ENCODE measurements around the gene APOBEC3C.
"Not testable (repeated sequence)": the region's sequence is repeated elsewhere in the genome, so short reads cannot be mapped to it uniquely, and the experiment has no call there.

The APOBEC3C gene

DNA sequence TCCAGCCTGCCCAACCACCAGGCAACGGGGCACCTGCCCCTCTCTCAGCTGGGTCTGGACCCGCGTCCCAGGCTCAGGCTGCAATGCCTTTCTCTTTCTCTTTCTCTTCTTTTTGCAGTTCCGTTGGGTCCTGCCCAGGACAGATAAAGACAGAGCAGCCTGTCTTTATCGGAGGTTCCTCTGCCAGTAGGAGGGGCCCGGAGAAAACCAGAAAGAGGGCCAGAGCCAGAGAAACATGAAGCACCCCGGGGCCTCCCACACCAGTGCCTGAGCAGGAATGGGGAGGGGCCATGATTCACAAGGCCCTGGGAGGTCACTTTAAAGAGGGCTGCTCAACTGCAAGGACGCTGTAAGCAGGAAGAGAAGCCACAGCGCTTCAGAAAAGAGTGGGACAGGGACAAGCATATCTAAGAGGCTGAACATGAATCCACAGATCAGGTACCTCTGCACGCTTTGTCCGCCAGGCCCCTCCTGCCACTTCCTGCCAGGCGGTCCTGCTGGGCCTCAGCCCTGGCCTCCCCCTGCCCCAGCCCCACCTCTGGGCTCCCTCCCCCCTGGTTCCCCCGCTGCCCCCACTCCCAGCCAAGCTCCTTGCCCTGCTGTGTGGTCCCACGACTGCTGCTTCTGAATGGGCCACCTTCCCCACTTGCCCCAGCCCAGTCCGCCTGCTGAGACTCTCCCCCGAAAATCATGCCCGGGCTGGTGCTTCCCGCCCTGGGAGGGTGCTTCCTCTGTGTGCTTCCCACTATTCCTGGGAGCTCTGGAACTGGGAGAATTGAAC, at the start of gene APOBEC3C:
Gene APOBEC3C (plus strand): TSS at position 316 of the 781 bp plus-strand sequence. CDS start 106 bp downstream, at position 422.
- in situ Hi-C loops (cut with MboI; ENCODE audit: low sequenced_read_pairs), result loop anchor here (25.0 kb wide), 1 partner anchor 298 kb away; the partner anchor contains the start of gene RPL3

DNA sequence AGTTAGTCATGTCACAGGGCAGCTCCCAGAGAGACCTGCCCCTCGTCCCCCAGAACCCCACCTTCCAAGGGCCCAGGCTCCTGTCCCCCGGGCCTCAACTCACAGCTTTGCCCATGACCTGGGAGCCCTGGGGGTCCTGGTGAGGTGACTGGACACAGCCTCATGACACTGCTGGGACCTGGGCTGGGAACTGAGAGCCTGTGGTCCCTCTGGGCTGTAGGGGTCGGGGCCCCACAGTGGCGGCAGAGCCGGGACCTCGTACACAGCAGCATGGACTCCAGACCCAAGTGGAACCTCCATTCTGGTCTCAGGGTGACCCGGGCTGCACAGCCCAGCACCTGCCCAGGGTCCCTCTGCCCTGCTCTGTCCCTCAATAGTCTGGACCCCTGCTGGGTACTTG, 49.8 kb upstream of the APOBEC3C start:
- in situ Hi-C loops (cut with MboI; ENCODE audit: low sequenced_read_pairs), result no loop called here

DNA sequence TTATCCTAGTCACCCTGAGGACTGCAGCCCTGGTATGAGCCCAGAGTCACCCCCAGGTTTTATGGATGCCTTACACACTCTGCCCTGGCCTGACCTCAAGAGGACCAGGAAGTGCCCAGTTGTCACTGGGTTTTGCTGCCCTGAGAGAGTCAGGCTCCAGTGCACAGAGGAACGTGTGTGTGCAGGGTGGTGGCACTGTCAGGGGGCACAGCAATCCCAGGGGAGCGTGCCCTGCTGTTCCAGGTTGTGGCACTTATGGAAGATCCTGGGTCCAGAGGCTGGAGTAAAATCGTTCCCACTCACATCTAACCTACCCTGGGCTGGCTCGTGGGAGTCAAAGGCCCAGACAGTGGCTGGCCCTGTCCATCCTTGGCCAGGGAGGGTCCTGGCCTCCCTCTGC, 49.1 kb upstream of the APOBEC3C start:
- in situ Hi-C loops (cut with MboI; ENCODE audit: low sequenced_read_pairs), result no loop called here

DNA sequence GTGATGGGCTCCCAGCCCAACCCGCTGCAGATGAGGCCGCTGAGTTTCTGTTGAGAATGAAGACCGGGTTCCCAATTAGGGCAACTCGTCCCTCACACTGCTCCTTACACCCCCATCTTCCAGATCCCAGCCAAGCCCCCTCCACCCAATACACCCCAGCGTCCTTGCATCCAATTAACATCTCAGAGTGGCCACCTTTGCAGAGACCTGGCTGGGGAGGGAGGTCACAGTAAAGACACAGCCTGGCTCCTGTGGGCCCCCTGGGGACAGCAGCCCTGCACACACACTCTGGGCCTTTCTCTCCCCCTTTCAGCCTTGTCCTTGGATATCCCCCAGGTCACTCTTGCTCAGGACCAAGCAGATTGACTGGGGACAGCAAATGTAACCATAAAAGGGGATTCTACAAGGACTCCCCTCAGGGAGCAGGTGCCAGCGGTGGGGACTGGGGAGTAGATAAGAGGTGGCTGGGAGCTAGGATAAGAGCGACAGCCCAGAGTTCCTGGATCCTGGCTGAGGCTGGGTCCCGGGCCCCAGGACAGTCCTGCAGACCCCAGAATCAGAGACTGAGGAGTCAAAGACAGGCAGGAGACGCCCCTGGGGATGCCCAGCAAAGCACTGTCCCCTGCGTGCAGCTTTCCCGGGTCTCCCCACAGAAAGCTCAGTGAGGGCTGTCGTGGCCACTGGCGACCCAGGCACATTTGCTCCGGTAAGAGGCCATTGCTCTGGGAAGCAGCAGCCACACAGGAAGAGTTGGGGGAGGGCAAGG, 48.3 kb upstream of the APOBEC3C start:
- in situ Hi-C loops (cut with MboI; ENCODE audit: low sequenced_read_pairs), result no loop called here

DNA sequence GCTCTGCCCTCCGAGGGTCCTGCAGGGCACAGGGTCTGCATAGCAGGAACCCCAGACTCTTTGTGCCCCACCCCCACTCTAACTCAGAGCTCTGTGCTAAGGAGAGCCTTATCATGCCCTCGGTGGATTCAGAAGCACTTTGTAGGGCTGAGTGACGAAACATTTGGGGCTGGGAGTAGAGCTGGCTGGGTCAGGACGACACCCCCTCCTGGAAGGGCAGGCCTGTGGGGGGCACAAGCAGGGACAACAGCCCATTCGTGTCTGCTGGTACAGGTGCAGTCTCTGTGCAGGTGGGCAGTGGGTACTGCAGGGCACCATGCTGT, 47.7 kb upstream of the APOBEC3C start:
- in situ Hi-C loops (cut with MboI; ENCODE audit: low sequenced_read_pairs), result no loop called here

DNA sequence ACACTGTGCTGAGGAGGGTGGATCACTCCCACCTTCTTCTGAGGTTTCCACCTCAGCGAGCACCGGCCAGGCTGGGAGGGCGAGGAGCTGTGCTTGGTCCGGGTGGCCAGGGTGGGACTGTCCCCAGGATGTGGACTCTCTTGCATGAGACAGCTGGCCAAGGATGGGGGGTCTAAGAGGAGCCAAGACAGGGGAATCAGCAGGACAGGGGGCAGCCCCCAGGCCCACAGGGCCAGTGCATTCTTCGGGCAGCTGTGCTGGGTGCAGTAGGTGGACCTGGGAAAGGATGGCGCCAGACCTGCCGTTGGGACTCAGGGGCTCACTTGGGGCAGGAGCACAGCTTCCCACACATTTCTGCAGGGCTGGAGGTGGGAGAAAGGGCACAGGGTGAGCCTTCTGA, 47.1 kb upstream of the APOBEC3C start:
- in situ Hi-C loops (cut with MboI; ENCODE audit: low sequenced_read_pairs), result no loop called here

DNA sequence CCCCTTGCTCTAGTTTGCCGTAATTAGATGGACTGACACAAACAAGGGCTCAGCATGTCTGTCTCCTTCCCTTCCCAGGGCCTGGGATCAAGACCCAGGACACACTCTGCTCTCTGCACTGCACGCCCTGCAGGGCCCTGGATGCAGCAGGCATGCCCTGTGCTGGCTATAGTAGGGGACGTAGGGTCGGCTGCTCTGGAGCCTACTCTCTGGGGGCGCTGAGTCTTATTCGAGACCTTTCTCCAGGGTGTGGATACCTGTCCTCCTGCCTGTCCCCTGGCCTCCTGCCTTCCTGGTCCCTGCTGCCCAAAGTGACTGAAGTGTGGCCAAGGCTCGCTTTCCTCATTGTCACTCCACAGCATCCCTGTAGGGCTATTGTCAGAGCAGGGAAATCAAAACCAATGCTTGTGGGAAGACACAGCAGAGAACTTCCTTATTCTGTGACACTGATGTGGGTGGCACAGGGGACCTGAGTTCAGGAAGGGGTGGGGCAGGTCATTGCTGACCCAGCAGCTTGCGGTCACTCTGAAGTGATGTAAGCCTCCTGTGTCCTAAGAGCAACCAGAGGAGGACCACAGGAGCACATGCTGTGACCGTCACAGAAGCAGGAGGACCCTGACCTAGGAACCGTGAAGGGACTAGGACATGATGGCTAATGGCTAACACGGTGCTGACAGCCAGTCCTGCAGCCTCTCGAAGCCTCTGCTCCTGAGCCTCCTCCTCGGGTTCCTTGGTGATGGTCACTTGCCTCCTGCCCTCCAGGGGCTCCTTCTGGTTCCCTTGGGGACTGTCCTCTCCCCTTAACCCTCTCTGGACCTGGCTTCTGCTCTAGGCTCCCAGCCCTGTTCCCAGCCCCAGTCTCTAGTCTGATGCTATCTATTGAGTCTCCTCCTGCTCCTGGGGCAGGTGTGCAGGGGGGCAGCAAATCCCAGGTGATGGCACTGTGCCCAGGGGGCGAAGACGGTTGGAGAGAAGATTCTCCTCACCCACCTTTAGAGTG, 46.3 kb upstream of the APOBEC3C start:
- in situ Hi-C loops (cut with MboI; ENCODE audit: low sequenced_read_pairs), result no loop called here

DNA sequence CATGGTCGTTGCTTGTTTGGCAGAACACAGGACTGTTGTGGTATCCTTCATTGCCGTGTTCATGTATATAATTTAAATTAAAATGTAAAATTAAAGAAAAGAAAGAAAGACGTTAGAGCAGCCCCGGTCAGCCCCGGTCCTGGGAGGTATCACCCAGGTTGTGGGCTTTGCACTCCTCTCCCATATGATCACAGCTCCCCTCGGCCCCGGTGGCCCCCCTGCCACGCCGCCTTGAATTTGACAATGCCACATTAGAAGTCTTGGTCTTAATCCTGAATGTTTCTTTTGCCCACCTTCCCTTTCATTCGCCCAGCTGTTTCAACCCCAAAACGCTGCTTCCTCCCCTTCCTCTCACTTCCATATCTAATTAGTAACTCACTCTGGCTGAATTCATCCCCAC, 45.3 kb upstream of the APOBEC3C start:
- in situ Hi-C loops (cut with MboI; ENCODE audit: low sequenced_read_pairs), result no loop called here

DNA sequence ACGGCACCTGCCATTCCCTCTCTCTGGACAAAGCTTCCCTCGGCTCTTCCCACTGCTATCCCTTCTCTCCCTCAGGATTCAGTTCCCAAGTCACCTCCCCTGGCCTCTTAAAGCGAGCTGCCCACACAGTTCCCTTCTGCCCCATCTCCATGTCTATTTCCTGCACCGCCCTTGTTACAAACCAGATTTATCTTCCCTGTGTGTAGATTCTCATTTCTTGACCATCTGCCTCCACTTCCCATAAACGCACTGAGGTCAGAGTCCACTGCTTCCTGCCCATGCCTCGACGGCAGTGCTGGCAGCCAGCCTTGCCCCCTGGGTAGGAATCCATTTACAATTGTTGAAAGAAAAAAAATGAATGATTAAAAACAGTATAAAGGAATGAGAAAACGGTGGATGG, 43.5 kb upstream of the APOBEC3C start:
- in situ Hi-C loops (cut with MboI; ENCODE audit: low sequenced_read_pairs), result no loop called here

DNA sequence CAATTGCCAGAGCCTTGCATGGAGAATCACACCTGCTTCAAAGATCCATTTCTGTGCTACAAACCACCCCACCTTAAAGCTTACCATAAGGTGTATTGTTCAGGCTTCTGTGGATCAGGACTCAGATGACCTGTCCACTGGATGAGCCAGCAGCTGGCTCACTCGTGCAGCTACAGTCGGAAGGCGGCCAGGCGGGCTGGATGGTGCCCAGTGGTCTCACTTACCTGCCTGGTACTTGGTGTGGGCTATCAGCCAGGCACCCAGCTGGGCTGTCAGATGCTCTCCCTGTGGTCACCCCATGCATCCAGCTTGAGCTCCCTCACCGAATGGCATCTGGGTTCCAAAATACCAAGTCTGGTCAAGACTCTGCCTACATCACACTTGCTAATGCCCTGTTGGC, 42.9 kb upstream of the APOBEC3C start:
- in situ Hi-C loops (cut with MboI; ENCODE audit: low sequenced_read_pairs), result no loop called here

DNA sequence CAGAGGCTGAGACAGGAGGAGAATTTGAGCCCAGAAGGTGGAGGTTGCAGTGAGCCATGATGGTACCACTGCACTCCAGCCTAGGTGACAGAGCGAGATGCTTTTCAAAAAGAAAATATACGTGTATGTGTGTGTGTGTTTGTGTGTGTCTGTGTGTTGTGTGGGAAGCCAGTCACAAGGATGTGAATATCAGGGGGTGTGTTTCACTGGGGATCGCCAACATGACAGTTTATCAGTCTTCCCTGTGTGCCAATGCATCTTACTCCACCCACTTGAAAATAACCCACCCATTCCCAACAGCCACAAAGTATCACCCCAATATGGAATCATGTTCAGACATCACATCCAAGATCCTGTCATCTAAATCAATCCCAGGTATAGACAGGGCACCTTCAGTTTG, 42.3 kb upstream of the APOBEC3C start:
- in situ Hi-C loops (cut with MboI; ENCODE audit: low sequenced_read_pairs), result no loop called here

DNA sequence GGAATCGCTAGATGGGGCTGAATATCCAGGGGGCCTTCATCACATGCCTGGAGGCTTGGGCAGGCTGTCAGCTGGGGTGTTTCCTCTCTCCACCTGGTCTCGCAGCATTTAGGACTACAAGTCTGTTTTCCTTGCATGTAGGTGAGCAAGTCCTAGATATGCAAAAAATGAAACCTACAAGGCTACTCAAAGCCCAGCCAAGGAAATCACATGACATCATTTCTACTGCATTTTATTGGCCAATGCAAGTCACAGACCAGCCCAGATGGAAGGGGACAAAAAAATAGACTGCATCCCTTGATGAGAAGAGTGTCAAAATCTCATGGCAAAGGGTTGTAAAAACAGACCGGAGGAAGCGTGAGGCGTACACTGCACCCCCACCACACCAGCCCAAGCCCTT, 41.5 kb upstream of the APOBEC3C start:
- in situ Hi-C loops (cut with MboI; ENCODE audit: low sequenced_read_pairs), result no loop called here

DNA sequence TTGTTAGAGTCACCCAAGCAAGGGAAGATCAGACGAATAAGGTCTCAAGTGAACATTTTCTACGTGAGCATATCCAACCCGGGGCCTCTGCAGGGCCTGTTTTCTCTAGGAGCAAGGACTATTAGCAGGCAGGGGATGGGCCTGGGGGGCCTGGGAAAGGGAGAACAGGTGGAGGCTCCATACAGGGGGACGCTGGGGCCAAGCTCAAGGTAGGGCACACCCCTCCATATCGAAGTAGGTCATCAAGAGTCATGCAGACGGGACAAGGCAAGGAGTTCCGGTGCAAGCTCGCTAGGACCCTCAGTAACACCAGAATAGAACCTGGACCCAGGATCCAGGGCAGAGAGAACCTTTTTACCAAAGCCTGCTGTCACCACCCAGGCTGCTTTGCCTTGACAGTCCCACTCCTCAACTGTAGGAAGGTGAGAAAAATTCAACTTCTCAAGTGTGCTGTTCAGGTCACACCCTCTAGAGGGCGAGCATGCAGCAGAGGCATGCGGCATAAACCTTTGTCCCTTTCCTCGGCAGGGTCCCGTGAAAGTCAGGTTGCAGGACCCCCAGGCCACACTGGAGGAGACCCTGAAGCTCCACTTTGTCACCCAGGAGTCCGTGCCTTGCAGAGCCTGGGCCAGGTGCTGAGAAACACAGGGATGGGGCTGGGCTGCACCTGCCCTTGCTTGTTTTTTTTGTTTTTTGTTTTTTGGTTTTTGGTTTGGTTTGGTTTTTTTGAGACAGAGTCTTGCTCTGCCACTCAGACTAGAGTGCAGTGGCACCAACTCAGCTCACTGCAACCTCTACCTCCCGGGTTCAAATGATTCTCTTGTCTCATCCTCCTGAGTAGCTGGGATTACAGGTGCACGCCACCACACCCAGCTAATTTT, 40.5 kb upstream of the APOBEC3C start:
- in situ Hi-C loops (cut with MboI; ENCODE audit: low sequenced_read_pairs), result no loop called here

DNA sequence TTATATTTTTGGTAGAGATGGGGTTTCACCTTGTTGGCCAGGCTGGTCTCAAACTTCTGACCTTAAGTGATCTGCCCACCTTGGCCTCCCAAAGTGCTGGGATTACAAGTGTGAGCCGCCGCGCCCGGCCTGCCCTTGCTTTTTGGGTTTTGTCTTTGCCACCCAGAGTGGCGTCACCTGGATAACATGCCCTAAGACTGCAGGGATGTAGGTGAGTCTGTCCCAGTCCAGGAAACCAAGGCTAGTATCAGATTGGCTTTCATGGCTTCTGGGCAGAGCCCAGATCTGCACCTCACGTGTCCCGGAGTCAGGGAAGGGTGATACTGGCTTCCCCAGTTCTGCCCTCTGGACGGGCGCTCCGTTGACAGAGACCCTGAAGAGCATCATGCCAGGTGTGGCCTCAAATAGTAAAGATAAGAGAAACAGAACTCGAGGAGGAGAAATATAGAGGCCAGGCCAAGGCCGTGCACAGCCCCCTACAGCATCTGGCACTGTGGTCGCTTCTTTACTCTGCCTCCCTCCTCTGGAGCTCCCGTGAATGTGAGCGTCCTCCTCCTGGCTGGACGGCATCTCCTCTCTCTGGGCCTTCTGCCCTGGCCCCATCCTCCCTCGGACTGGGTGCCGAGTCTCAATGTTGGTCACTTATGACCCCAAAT, 39.8 kb upstream of the APOBEC3C start:
- in situ Hi-C loops (cut with MboI; ENCODE audit: low sequenced_read_pairs), result no loop called here

DNA sequence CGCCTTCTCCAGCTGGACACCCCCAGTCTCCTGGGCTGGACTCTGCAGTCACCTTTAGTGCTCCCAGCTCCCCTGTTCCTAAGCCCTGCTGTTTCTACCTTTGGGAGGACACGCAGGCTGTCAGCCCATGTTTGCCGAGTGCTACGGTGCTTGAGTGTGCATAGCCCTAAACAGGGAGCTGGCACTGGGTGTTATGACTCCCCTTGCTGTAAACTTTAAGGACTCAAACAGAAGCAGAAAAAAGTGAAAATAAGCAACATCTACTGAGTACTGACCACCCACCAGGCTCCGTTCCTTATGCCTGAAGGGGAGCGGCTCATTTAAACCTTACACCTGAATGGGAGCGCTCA, 39.3 kb upstream of the APOBEC3C start:
- in situ Hi-C loops (cut with MboI; ENCODE audit: low sequenced_read_pairs), result no loop called here

DNA sequence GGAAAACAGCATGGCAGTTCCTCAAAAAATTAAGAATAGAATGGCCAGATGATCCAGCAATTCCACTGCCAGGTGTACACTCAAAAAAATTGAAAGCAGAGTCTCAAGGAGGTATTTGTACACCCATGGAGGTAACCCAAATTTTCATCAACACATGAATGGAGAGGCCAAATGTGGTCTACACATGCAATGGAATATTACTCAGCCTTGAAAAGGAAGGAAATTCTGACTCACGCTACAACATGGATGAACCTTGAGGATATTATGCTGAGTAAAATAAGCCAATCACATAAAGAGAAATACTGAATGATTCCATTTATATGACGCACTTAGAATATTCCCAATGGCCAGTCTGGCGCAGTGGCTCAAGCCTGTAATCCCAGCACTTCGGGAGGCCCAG, 36.8 kb upstream of the APOBEC3C start:
- in situ Hi-C loops (cut with MboI; ENCODE audit: low sequenced_read_pairs), result not testable (repeated sequence)

DNA sequence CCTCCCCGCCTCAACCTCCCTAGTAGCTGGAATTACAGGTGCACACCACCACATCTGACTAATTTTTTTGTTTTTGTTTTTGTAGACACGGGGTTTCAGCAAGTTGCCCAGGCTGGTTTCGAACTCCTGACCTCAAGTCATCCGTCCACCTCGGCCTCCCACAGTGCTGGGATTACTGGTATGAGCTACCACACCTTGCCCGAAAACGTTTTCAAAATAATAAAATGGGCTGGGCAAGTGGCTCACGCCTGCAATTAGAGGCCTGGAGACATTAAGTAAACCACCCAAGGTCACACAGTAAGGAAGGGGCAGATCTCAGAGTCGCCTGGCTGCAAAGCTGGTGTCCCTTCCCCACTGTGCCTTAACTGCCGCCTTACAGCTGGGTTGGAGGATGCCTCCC, 33.5 kb upstream of the APOBEC3C start:
- in situ Hi-C loops (cut with MboI; ENCODE audit: low sequenced_read_pairs), result not testable (repeated sequence)

DNA sequence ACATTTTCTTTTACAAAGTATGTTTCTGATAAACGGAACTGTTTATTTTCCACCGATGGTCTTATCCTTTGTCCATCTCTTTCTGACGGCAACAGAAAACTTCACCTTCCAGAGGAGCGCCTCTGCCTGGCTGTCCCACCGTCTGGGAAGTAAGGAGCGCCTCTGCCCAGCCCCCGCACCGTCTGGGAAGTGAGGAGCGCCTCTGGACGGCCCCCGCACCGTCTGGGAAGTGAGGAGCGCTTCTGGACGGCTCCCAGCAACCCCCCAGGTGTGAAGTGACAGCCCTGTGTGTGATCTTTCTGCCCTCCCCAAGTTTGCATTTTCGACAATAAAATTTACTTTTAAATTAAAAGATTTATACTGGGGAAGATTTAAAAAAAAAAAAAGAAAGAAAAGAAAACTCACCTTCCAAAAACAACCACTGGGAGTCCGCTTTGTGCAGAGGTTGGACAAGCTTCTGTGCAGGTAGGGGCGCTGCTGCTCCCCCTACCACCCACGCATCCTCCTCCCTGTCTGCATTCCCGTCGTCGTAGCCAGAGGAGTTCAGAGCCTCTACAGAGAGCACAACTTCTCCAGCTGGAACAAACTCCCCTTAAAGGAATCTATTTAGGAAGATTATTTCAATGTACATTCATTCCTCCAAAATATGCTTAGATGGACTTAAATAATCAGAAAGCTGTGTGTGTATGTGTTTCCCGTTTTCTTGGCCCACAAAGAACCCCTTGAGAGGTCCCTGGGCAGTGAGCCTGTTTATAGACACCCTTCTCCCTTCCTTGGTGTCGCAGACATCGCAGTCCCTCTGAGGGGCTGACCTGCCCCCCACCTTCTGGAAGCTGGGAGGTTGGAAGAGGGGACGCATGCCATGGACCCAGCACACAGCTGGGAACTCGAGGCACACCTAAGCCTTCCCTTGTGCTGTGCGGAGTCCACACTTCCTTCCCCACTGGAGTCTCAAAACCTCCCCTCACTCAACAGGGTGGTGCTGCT, 32.8 kb upstream of the APOBEC3C start:
- in situ Hi-C loops (cut with MboI; ENCODE audit: low sequenced_read_pairs), result no loop called here

Data from HL-60/S4 (cell line).